Uterus (tissue), 2 donors: Measurements from ENCODE around the gene GTF2F2.

Experiments
- CTCF ChIP-seq, 4 experiments: fragments of 200-600 bp in 2 of 4; fragments of 450-650 bp in 2 of 4; sonication (generic) in 2 of 4; IDR thresholded peaks; one replicate each; pipeline ENCODE4 v1.5.1; 2016 to 2019; ENCODE audit warnings: antibody characterized with exemption in 4 of 4, mild to moderate bottlenecking in 2 of 4, moderate library complexity in 1 of 4
- POLR2A ChIP-seq, 2 donors: fragments of 450-650 bp; IDR thresholded peaks; one replicate each; pipeline ENCODE4 v1.6.1; 2016; ENCODE audit warnings: antibody characterized with exemption in 2 of 2, mild to moderate bottlenecking in 1 of 2, moderate library complexity in 1 of 2

GRCh38 chr13:45149964-45150363 lies 29.7 kb downstream of the GTF2F2 start:
- TF ChIP-seq CTCF (IDR thresholded peaks at IDR 0.05) (no peak), POLR2A (IDR thresholded peaks at IDR 0.05) (no peak)
